Measurements from ENCODE around the gene ATP1B3. TPM values are rescaled to one million over a fixed set of nuclear protein-coding genes. Genes with fewer than 3 reads are reported as not detected.

The ATP1B3 gene
- polyA plus RNA-seq, 1 donor from 2014 or later, result 131 TPM

- no peaks in the 10 kb centered on the region for H3K9me2 ChIP-seq (ENCODE audit: insufficient read depth, low read length)
Observed at GRCh38 chr3:141875374-141875892, 1.0 kb upstream of the ATP1B3 start.

GRCh38 chr3:141875893-141876380, 506 bp upstream of the ATP1B3 start:
- Histone ChIP-seq H3K36me3 (ENCODE audit: insufficient read depth, low read length) (no peaks in the 10 kb centered on the region), H3K27me3 (ENCODE audit: insufficient read depth, low read depth, low read length) (no peaks in the 10 kb centered on the region), H3F3A (ENCODE audit: insufficient read depth, low read length, poor library complexity, severe bottlenecking) (no peaks in the 10 kb centered on the region), H3K9me2 (ENCODE audit: insufficient read depth, low read length) (no peaks in the 10 kb centered on the region), H3K9me3 (ENCODE audit: low read length) (no peaks in the 10 kb centered on the region), H3K4me3 (ENCODE audit: low read length) (peak overlapping the region; percentile 91), H2AFZ (ENCODE audit: low read depth, low read length) (peak overlapping the region; percentile 60), H4K20me1 (ENCODE audit: insufficient read depth) (peaks cover 3% of the 10 kb centered on the region), H3K4me2 (ENCODE audit: low read length) (peak overlapping the region; percentile 18), H3K79me2 (replicated peaks; ENCODE audit: insufficient read depth, low read length) (peaks cover 35% of the 10 kb centered on the region), H3K27ac (ENCODE audit: low read length) (peak overlapping the region; percentile 96), H3K9ac (ENCODE audit: low read length) (peak overlapping the region; percentile 99)
- TF ChIP-seq EP300 (conservative IDR thresholded peaks at IDR 0.05; ENCODE audit: poor library complexity, severe bottlenecking), result peak; percentile 80
- TF ChIP-seq POLR2AphosphoS5 (IDR thresholded peaks at IDR 0.05), result peak; percentile 99
- TF ChIP-seq EZH2 (IDR thresholded peaks at IDR 0.05; ENCODE audit: borderline replicate concordance, insufficient read depth, low read length, poor library complexity, severe bottlenecking), result no peak
- no peak for TF ChIP-seq RAD21 (conservative IDR thresholded peaks at IDR 0.05)
- TF ChIP-seq REST (IDR thresholded peaks at IDR 0.05; ENCODE audit: borderline replicate concordance), result no peak
- TF ChIP-seq, protein P1, sequence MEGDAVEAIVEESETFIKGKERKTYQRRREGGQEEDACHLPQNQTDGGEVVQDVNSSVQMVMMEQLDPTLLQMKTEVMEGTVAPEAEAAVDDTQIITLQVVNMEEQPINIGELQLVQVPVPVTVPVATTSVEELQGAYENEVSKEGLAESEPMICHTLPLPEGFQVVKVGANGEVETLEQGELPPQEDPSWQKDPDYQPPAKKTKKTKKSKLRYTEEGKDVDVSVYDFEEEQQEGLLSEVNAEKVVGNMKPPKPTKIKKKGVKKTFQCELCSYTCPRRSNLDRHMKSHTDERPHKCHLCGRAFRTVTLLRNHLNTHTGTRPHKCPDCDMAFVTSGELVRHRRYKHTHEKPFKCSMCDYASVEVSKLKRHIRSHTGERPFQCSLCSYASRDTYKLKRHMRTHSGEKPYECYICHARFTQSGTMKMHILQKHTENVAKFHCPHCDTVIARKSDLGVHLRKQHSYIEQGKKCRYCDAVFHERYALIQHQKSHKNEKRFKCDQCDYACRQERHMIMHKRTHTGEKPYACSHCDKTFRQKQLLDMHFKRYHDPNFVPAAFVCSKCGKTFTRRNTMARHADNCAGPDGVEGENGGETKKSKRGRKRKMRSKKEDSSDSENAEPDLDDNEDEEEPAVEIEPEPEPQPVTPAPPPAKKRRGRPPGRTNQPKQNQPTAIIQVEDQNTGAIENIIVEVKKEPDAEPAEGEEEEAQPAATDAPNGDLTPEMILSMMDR (IDR thresholded peaks at IDR 0.05; ENCODE audit: poor library complexity, severe bottlenecking), result no peak
- TF ChIP-seq MXI1 (conservative IDR thresholded peaks at IDR 0.05; ENCODE audit: poor library complexity, severe bottlenecking), result peak; percentile 55

More at GRCh38 chr3:141875374-141875892, 1.0 kb upstream of the ATP1B3 start:
- Histone ChIP-seq H4K20me1 (ENCODE audit: insufficient read depth) (no peaks in the 10 kb centered on the region), H2AFZ (ENCODE audit: low read depth, low read length) (peak overlapping the region; percentile 60), H3K4me3 (ENCODE audit: low read length) (peak overlapping the region; percentile 91), H3F3A (ENCODE audit: insufficient read depth, low read length, poor library complexity, severe bottlenecking) (no peaks in the 10 kb centered on the region), H3K79me2 (replicated peaks; ENCODE audit: insufficient read depth, low read length) (peaks cover 30% of the 10 kb centered on the region), H3K36me3 (ENCODE audit: insufficient read depth, low read length) (no peaks in the 10 kb centered on the region), H3K9me3 (ENCODE audit: low read length) (no peaks in the 10 kb centered on the region), H3K9ac (ENCODE audit: low read length) (peak overlapping the region; percentile 99), H3K4me2 (ENCODE audit: low read length) (peak overlapping the region; percentile 54), H3K27ac (ENCODE audit: low read length) (peak overlapping the region; percentile 96), H3K27me3 (ENCODE audit: insufficient read depth, low read depth, low read length) (no peaks in the 10 kb centered on the region)
- TF ChIP-seq RAD21 (conservative IDR thresholded peaks at IDR 0.05), result peak; percentile 79
- peak; percentile 91 for TF ChIP-seq SMC3 (conservative IDR thresholded peaks at IDR 0.05; ENCODE audit: poor library complexity)
- TF ChIP-seq REST (IDR thresholded peaks at IDR 0.05; ENCODE audit: borderline replicate concordance), result no peak
- TF ChIP-seq, protein P1 (IDR thresholded peaks at IDR 0.05; ENCODE audit: poor library complexity, severe bottlenecking), result peak; percentile 95
- no peak for TF ChIP-seq EZH2 (IDR thresholded peaks at IDR 0.05; ENCODE audit: borderline replicate concordance, insufficient read depth, low read length, poor library complexity, severe bottlenecking)
- TF ChIP-seq POLR2AphosphoS5 (IDR thresholded peaks at IDR 0.05), result no peak
- TF ChIP-seq MXI1 (conservative IDR thresholded peaks at IDR 0.05; ENCODE audit: poor library complexity, severe bottlenecking), result no peak
- TF ChIP-seq EP300 (conservative IDR thresholded peaks at IDR 0.05; ENCODE audit: poor library complexity, severe bottlenecking), result no peak
- no peak for TF ChIP-seq TAF1 (IDR thresholded peaks at IDR 0.05; ENCODE audit: low read depth)

Data from neural cell (in vitro differentiated cells).